GM18873 (cell line): ENCODE results near the gene CEP152.
"Not testable (repeated sequence)": the region's sequence is repeated elsewhere in the genome, so short reads cannot be mapped to it uniquely, and the experiment has no call there.

Source experiments
- ATAC-seq: cut with Tn5 transposase; IDR thresholded peaks from one replicate; pipeline ENCODE4 v1.9.1; 2021; ENCODE audit warnings: mild to moderate bottlenecking, moderate library complexity, moderate number of reproducible peaks; ENCODE audit not compliant: unreplicated experiment, low FRiP score

Gene CEP152

GRCh38 chr15:48810414-48811324 is at the start of gene CEP152:
TSS of gene CEP152 (minus strand) at chr15:48811069. CDS start at chr15:48805649, 5,420 bp downstream.
- peak; percentile 98 for ATAC-seq

- no peak for ATAC-seq
Observed at GRCh38 chr15:48859426-48859825, 48.6 kb upstream of the CEP152 start.

GRCh38 chr15:48858401-48858800 is 47.5 kb upstream of the CEP152 start:
- no peak for ATAC-seq

GRCh38 chr15:48856942-48857341 is 46.1 kb upstream of the CEP152 start:
- ATAC-seq: no peak

- no peak for ATAC-seq
Observed at GRCh38 chr15:48855501-48856440, 44.9 kb upstream of the CEP152 start.

GRCh38 chr15:48854434-48854833 is 43.6 kb upstream of the CEP152 start:
- not testable (repeated sequence) for ATAC-seq

GRCh38 chr15:48851956-48852355 is 41.1 kb upstream of the CEP152 start:
- ATAC-seq: no peak

- no peak for ATAC-seq
Observed at GRCh38 chr15:48850648-48851047, 39.8 kb upstream of the CEP152 start.

GRCh38 chr15:48845123-48845522 is 34.3 kb upstream of the CEP152 start:
- no peak for ATAC-seq

GRCh38 chr15:48842501-48842900 is 31.6 kb upstream of the CEP152 start:
- ATAC-seq: no peak

- no peak for ATAC-seq
Observed at GRCh38 chr15:48834756-48835155, 23.9 kb upstream of the CEP152 start.

GRCh38 chr15:48833526-48834239 is 22.8 kb upstream of the CEP152 start:
- ATAC-seq: no peak

GRCh38 chr15:48832648-48833047 is 21.8 kb upstream of the CEP152 start:
- ATAC-seq: no peak

- ATAC-seq: no peak
Observed at GRCh38 chr15:48828906-48829305, 18.0 kb upstream of the CEP152 start.

GRCh38 chr15:48828471-48828870 is 17.6 kb upstream of the CEP152 start:
- no peak for ATAC-seq

- no peak for ATAC-seq
Observed at GRCh38 chr15:48825075-48825474, 14.2 kb upstream of the CEP152 start.

GRCh38 chr15:48823706-48824105 is 12.8 kb upstream of the CEP152 start:
- ATAC-seq: no peak

GRCh38 chr15:48823237-48823636 is 12.4 kb upstream of the CEP152 start:
- ATAC-seq: no peak

GRCh38 chr15:48814286-48814685 is 3.4 kb upstream of the CEP152 start:
- no peak for ATAC-seq

- no peak for ATAC-seq
Observed at GRCh38 chr15:48811325-48811958, 573 bp upstream of the CEP152 start.
